Epithelial cell of proximal tubule (primary cell): ENCODE measurements around the gene FLNB. TPM values are rescaled to one million over a fixed set of nuclear protein-coding genes. Genes with fewer than 3 reads are reported as not detected.

Experiments
- DNase-seq: peaks from one replicate; pipeline ENCODE4 v3.0.0-alpha.2; 2011; ENCODE audit warnings: low read depth
- H3K4me3 ChIP-seq: 2 replicates; pipeline ENCODE4 v1.5.1; 2011; ENCODE audit warnings: low read depth, mild to moderate bottlenecking, low read length
- total RNA-seq: library from RNA; depleted of rRNA; stranded (reverse); fragments of >200 nt; gene quantifications from 2 replicates; pipeline ENCODE4 v1.2.3, GENCODE V29; 2015
- TF ChIP-seq, protein P1 (sequence below): conservative IDR thresholded peaks from 2 replicates; pipeline ENCODE4 v1.5.1; 2012; ENCODE audit warnings: low read depth, mild to moderate bottlenecking, low read length

Gene FLNB
- total RNA-seq, 1 donor from 2014 or later = 223 TPM

DNA sequence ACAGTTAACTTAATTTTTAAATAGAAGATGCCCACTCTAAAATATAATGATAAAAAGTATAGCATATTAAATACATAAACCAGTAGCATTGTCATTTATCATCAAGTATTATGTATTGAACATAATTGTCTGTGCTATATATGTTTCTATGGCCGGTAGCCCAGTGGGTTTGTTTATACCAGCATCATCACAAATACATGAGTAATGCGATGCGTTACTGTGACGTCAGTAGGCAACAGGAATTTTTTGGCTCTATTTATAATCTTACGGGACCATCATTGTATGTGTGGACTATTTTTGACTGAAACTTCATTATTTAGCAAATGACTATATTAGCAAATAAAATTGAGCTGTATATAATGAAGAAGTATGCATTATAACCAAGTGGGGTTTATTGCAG is 82.1 kb downstream of the FLNB start:
- H3K4me3 ChIP-seq = no peak overlapping the region
- DNase-seq = no peak
- TF ChIP-seq, protein P1, sequence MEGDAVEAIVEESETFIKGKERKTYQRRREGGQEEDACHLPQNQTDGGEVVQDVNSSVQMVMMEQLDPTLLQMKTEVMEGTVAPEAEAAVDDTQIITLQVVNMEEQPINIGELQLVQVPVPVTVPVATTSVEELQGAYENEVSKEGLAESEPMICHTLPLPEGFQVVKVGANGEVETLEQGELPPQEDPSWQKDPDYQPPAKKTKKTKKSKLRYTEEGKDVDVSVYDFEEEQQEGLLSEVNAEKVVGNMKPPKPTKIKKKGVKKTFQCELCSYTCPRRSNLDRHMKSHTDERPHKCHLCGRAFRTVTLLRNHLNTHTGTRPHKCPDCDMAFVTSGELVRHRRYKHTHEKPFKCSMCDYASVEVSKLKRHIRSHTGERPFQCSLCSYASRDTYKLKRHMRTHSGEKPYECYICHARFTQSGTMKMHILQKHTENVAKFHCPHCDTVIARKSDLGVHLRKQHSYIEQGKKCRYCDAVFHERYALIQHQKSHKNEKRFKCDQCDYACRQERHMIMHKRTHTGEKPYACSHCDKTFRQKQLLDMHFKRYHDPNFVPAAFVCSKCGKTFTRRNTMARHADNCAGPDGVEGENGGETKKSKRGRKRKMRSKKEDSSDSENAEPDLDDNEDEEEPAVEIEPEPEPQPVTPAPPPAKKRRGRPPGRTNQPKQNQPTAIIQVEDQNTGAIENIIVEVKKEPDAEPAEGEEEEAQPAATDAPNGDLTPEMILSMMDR = no peak

DNA sequence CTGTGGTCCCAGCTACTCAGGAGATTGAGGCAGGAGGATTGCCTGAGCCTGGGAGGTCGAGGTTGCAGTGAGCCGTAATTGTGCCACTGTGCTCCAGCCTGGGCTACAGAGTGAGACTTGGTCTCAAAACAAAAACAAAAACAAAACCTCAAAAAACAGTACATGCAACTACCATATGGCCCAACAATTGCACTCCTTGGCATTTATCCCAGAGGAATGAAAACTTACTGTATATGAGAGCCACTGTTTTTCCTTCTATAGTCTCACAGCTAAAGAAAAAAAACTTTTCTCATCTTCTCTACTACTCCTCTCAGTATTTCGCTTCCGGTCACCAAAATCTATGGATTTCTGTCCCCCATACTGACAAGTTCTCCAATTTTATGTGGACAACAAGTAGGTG is 84.3 kb downstream of the FLNB start:
- no peak overlapping the region for H3K4me3 ChIP-seq
- TF ChIP-seq, protein P1 = no peak
- DNase-seq = no peak

DNA sequence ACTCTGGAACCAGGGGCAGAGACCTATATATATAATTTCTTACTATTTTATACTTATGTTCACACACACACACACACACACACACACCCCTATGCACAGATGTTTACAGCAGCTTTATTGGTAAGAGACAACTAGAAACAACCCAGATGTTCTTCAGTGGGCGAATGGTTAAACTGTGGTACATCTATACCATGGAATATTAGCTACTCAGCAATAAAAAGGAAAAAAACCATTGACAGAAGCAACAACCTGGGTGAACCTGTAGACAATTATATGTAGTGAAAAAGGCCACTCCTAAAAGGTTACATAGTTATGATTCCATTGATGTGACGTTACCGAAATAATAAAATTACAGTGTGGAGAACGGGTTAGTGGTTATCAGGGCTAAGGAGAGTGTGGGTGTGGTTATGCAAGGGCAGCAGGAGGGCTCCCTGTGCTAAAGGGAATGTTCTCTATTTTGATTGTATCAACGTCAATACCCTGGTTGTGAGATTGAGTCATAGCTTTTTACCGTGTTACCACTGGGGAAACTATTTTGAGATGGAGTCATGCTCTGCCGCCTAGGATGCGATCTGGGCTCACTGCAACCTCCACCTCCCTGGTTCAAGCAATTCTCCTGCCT is 85.5 kb downstream of the FLNB start:
- DNase-seq = peak; percentile 26
- TF ChIP-seq, protein P1 = no peak
- no peak overlapping the region for H3K4me3 ChIP-seq

DNA sequence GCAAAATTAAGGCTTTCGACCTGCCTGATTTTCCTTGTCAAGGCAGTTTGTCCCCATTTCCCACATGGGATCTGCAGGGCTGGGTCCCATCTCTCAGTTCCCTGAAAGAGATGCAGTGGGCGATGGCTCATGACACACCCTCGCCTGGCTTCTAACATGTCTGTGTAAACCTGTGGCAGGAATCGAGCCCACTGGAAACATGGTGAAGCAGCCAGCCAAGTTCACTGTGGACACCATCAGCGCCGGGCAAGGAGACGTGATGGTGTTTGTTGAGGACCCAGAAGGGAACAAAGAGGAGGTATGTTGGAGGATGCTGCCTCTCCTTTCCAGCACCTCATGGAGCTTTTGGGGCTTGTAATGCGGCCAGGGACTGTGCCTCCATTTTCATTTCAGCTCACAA is 86.4 kb downstream of the FLNB start:
- no peak for DNase-seq
- TF ChIP-seq, protein P1 = no peak
- no peak overlapping the region for H3K4me3 ChIP-seq

DNA sequence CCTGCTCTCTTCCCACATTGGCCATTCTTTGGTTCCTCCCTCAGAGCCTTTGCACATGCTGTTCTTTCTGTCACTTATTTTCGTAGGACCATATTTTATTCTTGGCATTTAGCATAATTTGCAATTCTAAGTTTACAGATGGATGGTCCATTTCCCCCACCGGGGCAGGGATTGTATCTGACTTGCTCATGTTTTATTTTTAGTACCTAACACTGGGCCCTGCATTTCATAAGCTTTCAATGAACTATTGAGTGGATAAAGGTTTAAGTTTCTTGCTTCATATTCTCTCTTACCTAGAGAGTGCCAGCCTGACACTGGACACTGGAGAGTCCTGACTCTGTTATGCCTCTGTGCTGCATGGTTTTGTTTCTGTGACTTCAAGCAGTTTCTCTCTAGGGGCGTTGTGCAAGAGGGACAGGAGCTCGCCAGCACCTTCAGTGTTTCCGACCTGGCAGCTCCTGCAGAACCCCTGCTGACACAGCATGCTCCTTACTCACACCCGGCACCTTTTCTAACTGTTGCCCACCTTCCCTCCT is 87.4 kb downstream of the FLNB start:
- H3K4me3 ChIP-seq = no peak overlapping the region
- no peak for DNase-seq
- TF ChIP-seq, protein P1 = no peak

DNA sequence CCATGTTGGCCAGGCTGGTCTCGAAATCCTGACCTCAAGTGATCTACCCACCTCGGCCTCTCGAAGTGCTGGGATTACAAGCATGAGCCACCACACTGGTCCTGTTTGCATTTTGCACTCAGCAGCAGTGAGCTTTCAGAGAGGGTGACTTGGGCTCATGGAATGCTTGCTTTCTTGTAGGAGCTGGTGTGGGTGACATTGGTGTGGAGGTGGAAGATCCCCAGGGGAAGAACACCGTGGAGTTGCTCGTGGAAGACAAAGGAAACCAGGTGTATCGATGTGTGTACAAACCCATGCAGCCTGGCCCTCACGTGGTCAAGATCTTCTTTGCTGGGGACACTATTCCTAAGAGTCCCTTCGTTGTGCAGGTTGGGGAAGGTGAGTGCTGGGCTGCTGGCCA is 90.3 kb downstream of the FLNB start:
- no peak overlapping the region for H3K4me3 ChIP-seq
- DNase-seq = no peak
- TF ChIP-seq, protein P1 = no peak

DNA sequence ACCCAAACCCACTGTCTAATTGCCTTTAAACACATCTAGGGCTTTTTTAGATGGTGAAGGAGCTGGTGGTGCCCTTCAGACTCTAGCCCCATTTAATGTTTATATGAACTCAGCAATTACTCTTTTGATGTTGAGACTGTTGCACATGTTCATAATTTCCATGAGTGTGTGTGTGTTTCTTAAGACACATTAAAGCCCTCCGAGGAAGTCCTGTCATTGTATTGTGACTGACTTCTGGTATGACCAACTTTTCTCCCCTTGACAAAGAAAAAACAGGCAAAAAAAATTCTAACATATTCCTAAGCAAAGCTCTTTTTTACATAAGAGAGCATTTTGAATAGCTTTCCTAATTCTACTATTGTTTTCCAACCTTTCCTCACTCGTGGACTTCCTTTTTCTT is 91.6 kb downstream of the FLNB start:
- no peak overlapping the region for H3K4me3 ChIP-seq
- TF ChIP-seq, protein P1 = no peak
- no peak for DNase-seq
